HG03354 (cell line): ENCODE measurements around the gene ZNF787.
A peak's percentile ranks its signal among the peaks of the same experiment; 100 is the strongest.
"Not testable (repeated sequence)": the region's sequence is repeated elsewhere in the genome, so short reads cannot be mapped to it uniquely, and the experiment has no call there.

Experiments
- ATAC-seq: cut with Tn5 transposase; IDR thresholded peaks from one replicate; pipeline ENCODE4 v1.9.1; 2021; ENCODE audit warnings: mild to moderate bottlenecking; ENCODE audit not compliant: unreplicated experiment, poor library complexity, severe bottlenecking

Gene ZNF787

GRCh38 chr19:56108447-56109195 is 12.5 kb downstream of the ZNF787 start:
- no peak for ATAC-seq

DNA sequence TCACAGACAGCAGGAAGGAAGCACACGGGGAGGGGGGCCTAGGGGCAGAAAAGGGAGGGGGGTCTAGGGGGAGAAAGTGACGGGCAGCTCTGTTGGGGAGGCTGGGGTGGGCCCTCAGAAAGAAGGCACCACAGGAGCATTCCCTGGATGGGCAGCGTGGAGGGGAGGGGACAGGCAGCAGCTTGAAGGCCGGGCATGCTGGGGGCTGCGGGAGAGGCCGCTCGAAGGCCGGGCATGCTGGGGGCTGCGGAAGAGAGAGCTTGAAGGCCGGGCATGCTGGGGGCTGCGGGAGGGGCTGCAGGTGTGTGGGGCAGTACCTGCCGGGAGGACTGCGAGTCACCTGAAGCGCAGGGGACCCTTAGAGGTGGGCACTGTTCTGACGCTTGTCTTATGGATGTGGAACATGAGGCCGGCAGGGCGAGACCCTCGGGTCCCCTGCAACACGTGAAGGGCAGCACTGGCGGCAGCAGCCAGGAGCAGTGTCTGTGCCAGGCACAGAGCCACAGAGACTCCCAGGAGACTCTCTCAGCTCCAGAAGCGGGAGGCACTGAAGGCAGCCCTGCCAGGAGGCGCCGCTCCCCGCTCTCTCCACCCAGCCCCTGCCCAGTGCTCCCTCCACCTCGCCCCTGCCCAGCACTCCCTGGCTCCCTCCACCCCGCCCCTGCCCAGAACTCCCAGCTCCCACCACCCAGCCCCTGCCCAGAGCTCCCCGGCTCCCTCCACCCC is 13.3 kb downstream of the ZNF787 start:
- ATAC-seq: no peak

DNA sequence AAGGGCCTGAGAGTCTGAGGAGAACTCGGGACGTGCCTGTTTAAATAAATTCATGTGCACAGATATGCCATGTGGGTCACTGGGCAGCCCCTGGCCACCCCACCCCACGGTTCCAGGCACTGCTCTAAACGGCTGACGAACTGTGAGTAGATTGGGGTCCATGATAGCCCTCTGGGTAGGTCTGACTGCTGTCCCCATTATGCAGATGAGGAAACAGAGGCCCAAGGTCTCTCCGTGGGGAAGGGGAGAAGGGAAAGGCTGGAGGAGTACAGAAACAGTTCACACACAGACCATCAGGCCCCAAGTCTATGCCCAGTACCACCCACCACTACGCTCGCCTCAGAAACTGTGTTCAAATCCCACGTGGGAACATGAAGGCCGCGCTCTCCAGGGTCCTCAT is 14.1 kb downstream of the ZNF787 start:
- ATAC-seq: no peak

- ATAC-seq: no peak
Measured at GRCh38 chr19:56106397-56106849, 14.7 kb downstream of the ZNF787 start.

DNA sequence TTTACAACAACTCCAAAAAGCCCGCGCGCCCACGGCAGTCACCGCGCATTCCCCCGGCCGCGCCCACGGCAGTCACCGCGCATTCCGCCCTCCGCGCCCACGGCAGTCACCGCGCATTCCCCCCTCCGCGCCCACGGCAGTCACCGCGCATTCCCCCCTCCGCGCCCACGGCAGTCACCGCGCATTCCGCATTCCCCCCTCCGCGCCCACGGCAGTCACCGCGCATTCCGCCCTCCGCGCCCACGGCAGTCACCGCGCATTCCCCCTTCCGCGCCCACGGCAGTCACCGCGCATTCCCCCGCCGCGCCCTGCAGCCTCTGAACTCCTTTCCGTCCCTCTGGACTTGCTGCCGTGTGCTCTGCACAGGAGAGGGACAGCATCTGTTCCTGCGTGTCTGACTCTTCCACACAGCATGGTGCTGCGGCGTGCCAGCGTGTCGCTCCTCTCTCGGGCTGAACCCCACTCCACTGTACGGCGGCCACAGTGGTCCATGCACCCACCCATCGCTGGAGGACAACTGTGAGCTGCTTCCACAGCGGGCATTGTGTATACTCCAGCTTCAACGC is 15.2 kb downstream of the ZNF787 start:
- ATAC-seq: not testable (repeated sequence)

DNA sequence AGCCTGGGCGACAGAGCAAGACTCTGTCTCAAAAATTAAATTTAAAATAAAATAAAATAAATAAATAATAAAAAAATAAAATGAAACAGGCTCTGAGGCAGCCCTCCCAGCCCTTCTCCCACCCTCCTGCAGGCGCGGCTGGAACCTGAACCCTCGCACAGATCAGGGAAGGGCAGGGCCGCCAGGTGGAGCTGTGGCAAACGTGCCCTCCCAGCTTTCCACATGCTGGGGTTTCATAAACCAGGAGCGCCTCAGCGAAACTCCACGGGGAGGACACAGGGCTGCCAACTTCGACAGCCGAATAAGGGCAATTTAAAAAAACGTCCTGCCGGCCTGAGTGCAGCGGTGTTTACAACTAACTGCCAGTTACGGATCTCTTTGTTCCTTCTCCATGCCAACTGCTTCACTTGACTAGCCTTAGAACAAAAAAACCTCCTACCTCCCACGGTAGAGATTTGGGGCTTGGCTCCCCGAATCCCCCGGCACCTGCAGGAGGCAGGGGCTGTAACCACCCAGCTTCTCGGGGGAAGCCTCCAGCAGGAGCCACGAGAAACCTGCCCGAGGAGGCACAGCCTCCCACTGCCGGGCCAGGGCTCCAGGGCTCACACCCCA is 15.9 kb downstream of the ZNF787 start:
- peak; percentile 45 for ATAC-seq

DNA sequence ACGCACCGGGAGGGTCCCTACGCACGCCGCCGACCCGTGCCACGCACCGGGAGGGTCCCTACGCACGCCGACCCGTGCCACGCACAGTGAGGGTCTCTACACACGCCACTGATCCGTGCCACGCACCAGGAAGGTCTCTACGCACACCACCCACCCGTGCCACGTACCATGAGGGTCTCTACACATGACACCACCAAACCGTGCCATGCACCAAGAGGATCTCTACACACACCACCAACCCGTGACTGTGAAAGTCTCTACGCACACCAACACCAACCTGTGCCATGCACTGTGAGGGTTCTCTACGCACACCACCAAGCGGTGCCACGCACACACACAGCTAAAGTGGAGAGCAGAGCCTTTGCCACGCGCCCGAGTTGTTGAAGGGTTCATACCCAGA is 16.7 kb downstream of the ZNF787 start:
- no peak for ATAC-seq

- no peak for ATAC-seq
Measured at GRCh38 chr19:56103027-56103614, 18.0 kb downstream of the ZNF787 start.

- ATAC-seq: no peak
Measured at GRCh38 chr19:56101746-56102535, 19.2 kb downstream of the ZNF787 start.

GRCh38 chr19:56101095-56101494 is 20.0 kb downstream of the ZNF787 start:
- no peak for ATAC-seq

GRCh38 chr19:56099638-56100539 is 21.2 kb downstream of the ZNF787 start:
- ATAC-seq: no peak

GRCh38 chr19:56098731-56099568 is 22.1 kb downstream of the ZNF787 start:
- no peak for ATAC-seq

DNA sequence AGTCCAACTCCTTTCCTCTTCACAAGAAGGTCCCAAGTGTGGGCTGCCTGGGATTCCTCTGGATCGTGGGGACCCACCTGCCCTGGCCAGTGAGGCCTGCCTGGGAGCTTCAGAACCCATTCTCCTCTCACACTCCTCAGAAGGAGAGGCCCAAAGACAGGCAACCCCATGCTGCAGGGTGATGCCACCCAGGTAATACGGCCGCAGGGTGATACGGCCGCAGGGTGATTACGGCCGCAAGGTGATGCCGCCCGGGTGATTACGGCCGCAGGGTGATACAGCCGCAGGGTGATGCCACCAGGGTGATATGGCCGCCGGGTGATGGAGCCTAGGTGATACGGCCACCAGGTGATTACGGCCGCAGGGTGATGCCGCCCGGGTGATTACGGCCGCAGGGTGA is 22.9 kb downstream of the ZNF787 start:
- not testable (repeated sequence) for ATAC-seq

GRCh38 chr19:56097776-56098175 is 23.3 kb downstream of the ZNF787 start:
- no peak for ATAC-seq

GRCh38 chr19:56097306-56097705 is 23.8 kb downstream of the ZNF787 start:
- no peak for ATAC-seq

DNA sequence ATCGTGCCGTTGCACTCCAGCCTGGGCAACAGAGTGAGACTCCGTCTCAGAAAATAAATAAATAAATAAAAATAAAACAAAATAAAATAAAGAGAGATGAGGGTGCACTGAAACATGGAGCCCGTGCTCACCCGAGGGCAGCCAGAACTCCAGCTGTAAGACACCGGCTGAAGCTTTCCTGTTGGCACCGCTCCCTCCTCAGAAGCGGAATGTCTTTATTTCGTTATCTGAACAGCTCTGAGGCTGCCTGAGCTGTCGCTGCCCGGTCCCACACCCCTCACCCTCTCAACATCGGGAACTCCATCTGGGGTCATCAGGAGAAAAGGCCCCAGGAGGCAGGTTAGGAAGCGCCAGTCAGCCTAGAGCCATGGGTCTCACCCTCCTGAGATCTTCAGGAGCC is 24.4 kb downstream of the ZNF787 start:
- no peak for ATAC-seq

GRCh38 chr19:56094449-56094848 is 26.6 kb downstream of the ZNF787 start:
- no peak for ATAC-seq
